Osteoblast (primary cell): ENCODE results near the gene ARMC5. TPM values are rescaled to one million over a fixed set of nuclear protein-coding genes. Genes with fewer than 3 reads are reported as not detected.

Experiments
- DNase-seq: peaks from one replicate; pipeline ENCODE4 v3.0.0; 2011; ENCODE audit warnings: low spot score, mixed read lengths; ENCODE audit not compliant: insufficient read length; ENCODE audit errors: missing footprints
- H2AFZ ChIP-seq: 2 replicates; pipeline ENCODE4 v1.6.0; 2011; ENCODE audit warnings: mild to moderate bottlenecking, low read length
- H3K27ac ChIP-seq: 2 replicates; pipeline ENCODE4 v1.5.1; 2011; ENCODE audit warnings: mild to moderate bottlenecking, low read depth, low read length, moderate library complexity
- H3K27me3 ChIP-seq: 2 replicates; pipeline ENCODE4 v1.6.0; 2012; ENCODE audit warnings: mild to moderate bottlenecking, control low read depth, inconsistent platforms, low read length, moderate library complexity; ENCODE audit not compliant: insufficient read depth
- H3K36me3 ChIP-seq: 2 replicates; pipeline ENCODE4 v1.5.1; 2011; ENCODE audit warnings: mild to moderate bottlenecking, low read length, control low read depth, moderate library complexity; ENCODE audit not compliant: insufficient read depth
- H3K4me1 ChIP-seq: 2 replicates; pipeline ENCODE4 v1.5.1; 2011; ENCODE audit warnings: mild to moderate bottlenecking, low read length, control low read depth, moderate library complexity; ENCODE audit not compliant: insufficient read depth
- H3K4me2 ChIP-seq: 2 replicates; pipeline ENCODE4 v1.6.0; 2011; ENCODE audit warnings: mild to moderate bottlenecking, low read length; ENCODE audit not compliant: insufficient read depth
- H3K4me3 ChIP-seq: fragments of 200-600 bp; sonication (generic); 3 replicates; pipeline ENCODE4 v1.5.1; 2012; ENCODE audit warnings: mild to moderate bottlenecking, low read length, inconsistent platforms; ENCODE audit not compliant: insufficient read depth
- H3K79me2 ChIP-seq: 2 replicates; pipeline ENCODE4 v1.6.0; 2012; ENCODE audit warnings: mild to moderate bottlenecking, low read length, control low read depth, inconsistent platforms; ENCODE audit not compliant: insufficient read depth
- H3K9me3 ChIP-seq: 2 replicates; pipeline ENCODE4 v1.5.1; 2011; ENCODE audit warnings: low read depth, low read length, control low read depth
- H4K20me1 ChIP-seq: 2 replicates; pipeline ENCODE4 v1.6.0; 2012; ENCODE audit warnings: mild to moderate bottlenecking, low read length, control low read depth; ENCODE audit not compliant: insufficient read depth
- CTCF ChIP-seq: IDR thresholded peaks from 2 replicates; pipeline ENCODE4 v1.5.1; 2011; ENCODE audit warnings: mild to moderate bottlenecking, low read depth, low read length, moderate library complexity; ENCODE audit errors: extremely low read depth
- total RNA-seq: library from RNA; depleted of rRNA; stranded (reverse); fragments of >200 nt; gene quantifications from 2 replicates; pipeline ENCODE4 v1.2.3, GENCODE V29; 2012

The ARMC5 gene
- total RNA-seq, 1 donor: 12.7 TPM

GRCh38 chr16:31513884-31514283, 54.6 kb downstream of the ARMC5 start:
- peaks cover 1% of the 10 kb centered on the region for H3K79me2 ChIP-seq
- H3K27me3 ChIP-seq: no peaks in the 10 kb centered on the region
- H3K4me1 ChIP-seq: peaks cover 15% of the 10 kb centered on the region
- H3K27ac ChIP-seq: no peak overlapping the region
- DNase-seq: no peak
- no peak overlapping the region for H3K4me2 ChIP-seq
- no peaks in the 10 kb centered on the region for H3K36me3 ChIP-seq
- TF ChIP-seq CTCF: no peak
- no peaks in the 10 kb centered on the region for H3K9me3 ChIP-seq
- no peak overlapping the region for H3K4me3 ChIP-seq
- H4K20me1 ChIP-seq: no peaks in the 10 kb centered on the region
- no peak overlapping the region for H2AFZ ChIP-seq

Other genes with a start within 250 kb of the ARMC5 start
- not detected in 2 replicates for gene TRIM72, start 245.4 kb upstream of the ARMC5 start, total RNA-seq
- gene PYDC1, start 242.4 kb upstream of the ARMC5 start, total RNA-seq: not detected in 2 replicates
- 0.36 TPM in 1 of 2 replicates, not detected in the other for gene ITGAM, start 199.5 kb upstream of the ARMC5 start, total RNA-seq
- gene ITGAX, start 104.3 kb upstream of the ARMC5 start, total RNA-seq: under 0.01 and 0.36 TPM in 2 replicates
- gene ITGAD, start 66.2 kb upstream of the ARMC5 start, total RNA-seq: not detected in 2 replicates
- not detected in 2 replicates for gene COX6A2, start 31.1 kb upstream of the ARMC5 start, total RNA-seq
- 1.1 and 1.2 TPM in 2 replicates for gene ZNF843, start 16.7 kb upstream of the ARMC5 start, total RNA-seq
- 60.1 and 70.4 TPM in 2 replicates for gene TGFB1I1, start 12.7 kb downstream of the ARMC5 start, total RNA-seq
- not detected in 2 replicates for gene SLC5A2, start 23.6 kb downstream of the ARMC5 start, total RNA-seq
- gene RUSF1, start 48.9 kb downstream of the ARMC5 start, total RNA-seq: 48.5 and 53.0 TPM in 2 replicates
- not detected in 2 replicates for gene AHSP, start 68.4 kb downstream of the ARMC5 start, total RNA-seq